H1 (cell line): ENCODE results near the gene SNX2. TPM values are rescaled to one million over a fixed set of nuclear protein-coding genes. Genes with fewer than 3 reads are reported as not detected.

Source experiments
- CTCF ChIA-PET: fragments of 300-600 bp; sonication (Branson Sonifier 250); formaldehyde crosslinking; loops from one replicate; lab custom pipeline; 2021; ENCODE audit not compliant: partially characterized antibody; lab: Charles Lee
- POLR2A ChIA-PET: fragments of 300-600 bp; sonication (Branson Sonifier 250); formaldehyde crosslinking; loops from one replicate; lab custom pipeline; 2021; ENCODE audit warnings: inconsistent platforms; ENCODE audit not compliant: partially characterized antibody; lab: Charles Lee
- DNase-seq, 2 experiments: peaks; one replicate each; pipeline versions ENCODE4 v3.0.0 to v3.0.0-alpha.2; 2010 to 2022; ENCODE audit warnings: low spot score in 2 of 2, low read depth in 1 of 2, mixed read lengths in 1 of 2
- FAIRE-seq: peaks from 2 replicates; lab custom pipeline; 2011; peaks lifted over from hg19 to GRCh38; lab: Jason Lieb, UNC
- H2AFZ ChIP-seq: 2 replicates; pipeline ENCODE4 v1.8.1; 2012; ENCODE audit warnings: low read length, inconsistent platforms
- H2AK5ac ChIP-seq: 2 replicates; pipeline ENCODE4 v1.6.1; 2013; ENCODE audit warnings: low read depth, low read length
- H2BK120ac ChIP-seq: replicated peaks from 2 replicates; pipeline ENCODE3; 2013; ENCODE audit warnings: low read depth, low read length, inconsistent platforms
- H2BK12ac ChIP-seq: 2 replicates; pipeline ENCODE4 v1.6.1; 2013; ENCODE audit warnings: low read depth, low read length
- H2BK15ac ChIP-seq: 2 replicates; pipeline ENCODE4 v1.6.1; 2013; ENCODE audit warnings: low read length
- H2BK20ac ChIP-seq: 2 replicates; pipeline ENCODE4 v1.6.1; 2013; ENCODE audit warnings: low read length
- H2BK5ac ChIP-seq: 2 replicates; pipeline ENCODE4 v1.6.1; 2013; ENCODE audit warnings: low read depth, low read length
- H3K14ac ChIP-seq: 2 replicates; pipeline ENCODE4 v1.6.1; 2013; ENCODE audit warnings: inconsistent platforms; ENCODE audit not compliant: insufficient read length
- H3K18ac ChIP-seq: 2 replicates; pipeline ENCODE4 v1.6.1; 2013; ENCODE audit warnings: low read length; ENCODE audit errors: extremely low read depth
- H3K23ac ChIP-seq: 2 replicates; pipeline ENCODE4 v1.6.1; 2013; ENCODE audit warnings: inconsistent platforms; ENCODE audit not compliant: insufficient read length
- H3K23me2 ChIP-seq: 2 replicates; pipeline ENCODE4 v1.6.1; 2013; ENCODE audit warnings: low read depth, low read length
- H3K27ac ChIP-seq: 2 replicates; pipeline ENCODE4 v1.6.1; 2011; ENCODE audit warnings: low read depth, low read length, inconsistent platforms
- H3K27me3 ChIP-seq, 4 experiments: replicated peaks in 1 of 4; 1 replicate in 1 of 4; 2 replicates in 3 of 4; pipeline versions ENCODE4 v1.6.1 to v1.8.1; 2011 to 2013; ENCODE audit warnings: low read length in 3 of 4, mild to moderate bottlenecking in 3 of 4, inconsistent platforms in 2 of 4, mixed read lengths in 2 of 4, moderate library complexity in 1 of 4; ENCODE audit not compliant: control insufficient read depth in 3 of 4, insufficient read depth in 3 of 4; ENCODE audit errors: extremely low read depth in 1 of 4
- H3K36me3 ChIP-seq, 4 experiments: 2 replicates each; pipeline versions ENCODE4 v1.6.1 to v1.8.1; 2011 to 2013; ENCODE audit warnings: mild to moderate bottlenecking in 4 of 4, low read length in 3 of 4, moderate library complexity in 2 of 4, control low read depth in 1 of 4, inconsistent platforms in 1 of 4; ENCODE audit not compliant: insufficient read depth in 4 of 4, control insufficient read depth in 2 of 4
- H3K4ac ChIP-seq: replicated peaks from 2 replicates; pipeline ENCODE3; 2013; ENCODE audit warnings: low read length, low read depth, mixed read lengths, inconsistent platforms; ENCODE audit not compliant: insufficient read length
- H3K4me1 ChIP-seq, 4 experiments: replicated peaks in 1 of 4; 1 replicate in 1 of 4; 2 replicates in 3 of 4; pipeline versions ENCODE4 v1.6.1 to v1.8.1; 2011 to 2013; ENCODE audit warnings: low read length in 3 of 4, inconsistent platforms in 2 of 4, mixed read lengths in 1 of 4; ENCODE audit not compliant: insufficient read depth in 4 of 4, control insufficient read depth in 3 of 4
- H3K4me2 ChIP-seq, 2 experiments: 2 replicates each; pipeline versions ENCODE4 v1.6.1 to v1.8.1; 2011 to 2013; ENCODE audit warnings: low read depth in 2 of 2, low read length in 2 of 2, control low read depth in 1 of 2, inconsistent platforms in 1 of 2, mild to moderate bottlenecking in 1 of 2; ENCODE audit not compliant: insufficient read depth in 1 of 2
- H3K4me3 ChIP-seq, 4 experiments: fragments of 200-600, 300-600 bp in 1 of 4; sonication (generic), shearing (Covaris generic), sonication (Bioruptor Twin) in 1 of 4; 2 replicates each; pipeline versions ENCODE4 v1.5.1 to v1.8.1; 2011 to 2016; ENCODE audit warnings: low read length in 4 of 4, low read depth in 3 of 4, control low read depth in 2 of 4, inconsistent platforms in 2 of 4, mild to moderate bottlenecking in 2 of 4, mixed read lengths in 1 of 4, moderate library complexity in 1 of 4; ENCODE audit not compliant: insufficient read depth in 2 of 4; ENCODE audit errors: extremely low read depth in 1 of 4
- H3K56ac ChIP-seq: replicated peaks from 2 replicates; pipeline ENCODE3; 2013; ENCODE audit warnings: low read depth, mild to moderate bottlenecking, mixed read lengths, low read length, inconsistent platforms; ENCODE audit not compliant: insufficient read length
- H3K79me1 ChIP-seq: 2 replicates; pipeline ENCODE4 v1.6.1; 2013; ENCODE audit warnings: low read depth, low read length, control low read depth
- H3K79me2 ChIP-seq, 2 experiments: 2 replicates each; pipeline versions ENCODE4 v1.6.1 to v1.8.1; 2012 to 2013; ENCODE audit warnings: low read length in 2 of 2, mild to moderate bottlenecking in 2 of 2, inconsistent platforms in 1 of 2; ENCODE audit not compliant: insufficient read depth in 2 of 2, control insufficient read depth in 1 of 2
- H3K9ac ChIP-seq, 4 experiments: replicated peaks in 1 of 4; 1 replicate in 1 of 4; 2 replicates in 3 of 4; pipeline versions ENCODE4 v1.6.1 to v1.8.1; 2011 to 2013; ENCODE audit warnings: low read depth in 3 of 4, low read length in 3 of 4, control low read depth in 2 of 4, mild to moderate bottlenecking in 2 of 4, moderate library complexity in 2 of 4, inconsistent platforms in 1 of 4; ENCODE audit errors: extremely low read depth in 1 of 4
- H3K9me3 ChIP-seq, 2 experiments: 2 replicates each; pipeline versions ENCODE4 v1.6.1 to v1.8.1; 2012 to 2013; ENCODE audit warnings: mild to moderate bottlenecking in 2 of 2, moderate library complexity in 2 of 2, control low read depth in 1 of 2, inconsistent platforms in 1 of 2, low read depth in 1 of 2, low read length in 1 of 2, mixed read lengths in 1 of 2; ENCODE audit not compliant: insufficient read depth in 2 of 2
- H4K20me1 ChIP-seq, 2 experiments: replicated peaks in 1 of 2; 2 replicates each; pipeline versions ENCODE3 to v1.8.1; 2011 to 2013; ENCODE audit warnings: inconsistent platforms in 2 of 2, low read length in 2 of 2, mild to moderate bottlenecking in 1 of 2; ENCODE audit not compliant: insufficient read depth in 2 of 2, control insufficient read depth in 1 of 2
- H4K5ac ChIP-seq: 2 replicates; pipeline ENCODE4 v1.6.1; 2013; ENCODE audit warnings: low read length, low read depth, mixed read lengths, inconsistent platforms; ENCODE audit not compliant: insufficient read length
- H4K8ac ChIP-seq: 2 replicates; pipeline ENCODE4 v1.8.0; 2013; ENCODE audit warnings: mild to moderate bottlenecking, moderate library complexity, low read length, inconsistent platforms; ENCODE audit not compliant: insufficient read depth; ENCODE audit errors: extremely low read depth
- H4K91ac ChIP-seq: replicated peaks from 2 replicates; pipeline ENCODE3; 2013; ENCODE audit warnings: low read length, mixed read lengths, inconsistent platforms; ENCODE audit not compliant: insufficient read length
- EZH2 ChIP-seq: fragments of 200-600 bp; sonication (generic); IDR thresholded peaks from 2 replicates; pipeline ENCODE4 v1.7.1; 2012; ENCODE audit warnings: low read depth, mild to moderate bottlenecking, moderate library complexity, low read length, inconsistent platforms; ENCODE audit not compliant: severe bottlenecking
- KDM5A ChIP-seq: fragments of 200-600 bp; IDR thresholded peaks from 2 replicates; pipeline ENCODE4 v1.7.1; 2012; ENCODE audit warnings: mild to moderate bottlenecking, low read length, inconsistent platforms, mixed read lengths
- NANOG ChIP-seq: IDR thresholded peaks from 2 replicates; pipeline ENCODE4 v1.6.1; 2011; ENCODE audit warnings: low read length, low read depth, mild to moderate bottlenecking, inconsistent platforms; ENCODE audit not compliant: insufficient read depth, poor library complexity, severe bottlenecking
- POLR2AphosphoS5 ChIP-seq: IDR thresholded peaks from 2 replicates; pipeline ENCODE4 v1.6.1; 2011; ENCODE audit warnings: low read depth, low read length
- RAD21 ChIP-seq, 2 experiments: IDR thresholded peaks in 1 of 2; conservative IDR thresholded peaks in 1 of 2; 2 replicates each; pipeline ENCODE4 v1.6.1; 2011; ENCODE audit warnings: low read depth in 2 of 2, low read length in 2 of 2, improper control_type of control experiment in 1 of 2, inconsistent platforms in 1 of 2, mild to moderate bottlenecking in 1 of 2, moderate library complexity in 1 of 2
- TAF1 ChIP-seq: IDR thresholded peaks from 2 replicates; pipeline ENCODE4 v1.6.1; 2011; ENCODE audit warnings: mild to moderate bottlenecking, low read depth, low read length
- TEAD4 ChIP-seq: IDR thresholded peaks from 2 replicates; pipeline ENCODE4 v1.6.1; 2012; ENCODE audit warnings: low read depth, low read length, inconsistent platforms, mixed read lengths
- whole genome bisulfite sequencing, 2 experiments: shearing (Covaris generic) in 1 of 2; methylation state at CpG; one replicate each; pipeline versions ENCODE4 v1.1.6 to v1.1.7; 2013 to 2015; ENCODE audit warnings: low lambda C conversion rate in 2 of 2, mixed read lengths in 2 of 2, inconsistent platforms in 1 of 2, low coverage in 1 of 2, missing lambda C conversion rate in 1 of 2; ENCODE audit not compliant: insufficient replicate concordance in 2 of 2, insufficient coverage in 1 of 2, insufficient read length in 1 of 2; ENCODE audit errors: extremely low coverage in 1 of 2, missing lambda C conversion rate in 1 of 2; 5-methylcytosine and 5-hydroxymethylcytosine counted together
- polyA plus RNA-seq, 7 experiments: library from polyadenylated mRNA; depleted of rRNA in 3 of 7; stranded (reverse) in 5 of 7; unstranded in 2 of 7; fragments of >200 nt in 5 of 7; fragments of 200-250 nt in 2 of 7; gene quantifications; 1 replicate in 5 of 7; 2 replicates in 1 of 7; 4 replicates in 1 of 7; pipeline versions ENCODE4 v1.2.1 to v1.2.3, GENCODE V29; 2011 to 2013; ENCODE audit warnings: missing spikeins in 2 of 7, mixed read lengths in 2 of 7
- total RNA-seq: library from RNA; stranded (reverse); fragmentation: NEBNext Ultra II Directional; extraction: Animal tissue kit (Norgen Biotek cat#: 25700); gene quantifications from 2 replicates; pipeline ENCODE4 v1.2.1, GENCODE V29; 2021

The SNX2 gene
- total and polyA plus RNA-seq, 2 of the 8 experiments (the other 6 are each of a cell fraction or from before 2014, with no cell fraction given): 51.0 to 61.2 TPM

- Histone ChIP-seq H3K9ac (no peak overlapping the region), H4K8ac (no peak overlapping the region), H3K4ac (no peak overlapping the region), H3K27me3 (peaks cover 0 to 6% (median 5%) of the 10 kb centered on the region in 4 experiments; a peak in 4 of 7 replicates), H2BK5ac (no peak overlapping the region), H3K14ac (no peak overlapping the region), H3K18ac (no peak overlapping the region), H2BK120ac (no peak overlapping the region), H3K56ac (no peak overlapping the region), H3K27ac (no peak overlapping the region), H3K23me2 (peaks cover 4% of the 10 kb centered on the region), H3K4me3 (no peak overlapping the region), H3K79me2 (peaks cover 0 to 4% of the 10 kb centered on the region in 2 experiments; a peak in 1 of 4 replicates), H2BK12ac (no peak overlapping the region), H3K9me3 (no peaks in the 10 kb centered on the region), H4K91ac (no peak overlapping the region), H3K4me1 (peaks cover 0 to 10% (median 3%) of the 10 kb centered on the region in 4 experiments; a peak in 4 of 7 replicates), H3K36me3 (no peaks in the 10 kb centered on the region), H4K5ac (no peak overlapping the region), H4K20me1 (no peaks in the 10 kb centered on the region), H2AFZ (no peak overlapping the region), H2AK5ac (no peak overlapping the region), H2BK20ac (no peak overlapping the region), H3K4me2 (no peak overlapping the region), H3K79me1 (no peaks in the 10 kb centered on the region; the same call in 1 of the 2 replicates), H2BK15ac (no peak overlapping the region), H3K23ac (no peak overlapping the region)
- 84% methylated on average over 2 of the region's 2 CpGs; no CpG with 5 or more reads in 1 of the 2 experiments for WGBS, 2 experiments
- FAIRE-seq (no peak), DNase-seq (no peak)
- ChIA-PET CTCF (interaction anchor here (0.5 to 1.4 kb wide), 5 partner anchors 28 to 520 kb away, joined by 3 read pairs; no protein-coding TSS in a partner anchor), POLR2A (interaction anchor here (1.4 kb wide), 1 partner anchor 24 kb away, joined by 3 read pairs; no protein-coding TSS in a partner anchor)
- TF ChIP-seq RAD21 (IDR thresholded peaks at IDR 0.05 in 1 of 2, conservative IDR thresholded peaks at IDR 0.05 in 1 of 2; ENCODE audit: low read depth in 2 of 2, low read length in 2 of 2): no peak
- TF ChIP-seq KDM5A: no peak
- no peak for TF ChIP-seq NANOG
- TF ChIP-seq POLR2AphosphoS5: no peak
- TF ChIP-seq TAF1: no peak
- TF ChIP-seq TEAD4: no peak
- no peak for TF ChIP-seq EZH2
These were observed 72.8 kb downstream of the SNX2 start for GRCh38 chr5:122847687-122848081.
